ENCODE results near the gene FAM187B. TPM values are rescaled to one million over a fixed set of nuclear protein-coding genes. Genes with fewer than 3 reads are reported as not detected.
A peak's percentile ranks its signal among the peaks of the same experiment; 100 is the strongest.

The FAM187B gene
- total RNA-seq, 1 experiment from 2014 or later: not detected

DNA sequence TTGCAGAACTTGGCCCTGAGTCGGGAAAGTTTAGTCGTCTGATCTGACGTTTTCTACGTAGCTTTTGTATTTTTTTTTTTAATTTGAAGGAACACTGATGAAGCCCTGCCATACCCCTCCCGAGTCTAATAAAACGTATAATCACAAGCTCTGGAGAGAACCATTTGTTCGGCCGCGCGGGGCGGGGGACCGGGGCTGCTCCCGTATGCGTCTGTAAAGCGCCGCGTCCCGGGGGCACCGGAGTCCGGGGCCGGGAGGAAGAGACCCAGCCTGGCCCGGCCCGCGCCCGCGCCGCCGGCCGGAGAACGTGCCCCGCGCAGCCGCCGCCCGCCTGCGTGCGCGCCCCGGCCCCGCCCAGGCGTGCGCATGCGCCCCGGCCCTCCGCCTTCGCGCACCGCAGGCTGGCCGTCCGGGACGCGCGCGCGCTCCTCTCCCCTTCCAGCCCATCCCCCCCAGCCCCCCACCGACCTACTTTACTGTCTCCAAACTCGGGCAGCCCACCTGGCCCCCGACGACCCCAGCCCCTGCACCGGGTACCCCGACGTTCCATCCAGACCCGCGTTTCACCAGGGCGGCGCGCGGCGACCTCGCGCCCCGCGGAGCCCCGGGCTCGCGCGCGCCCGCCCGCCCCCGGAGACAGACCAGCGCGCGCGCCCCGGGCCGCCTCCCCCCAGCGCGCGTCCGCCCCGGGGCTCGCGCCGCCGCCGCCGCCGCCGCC, 39.4 kb upstream of the FAM187B start:
- Mint-ChIP-seq H3K4me3 (peak overlapping the region; percentile 84 to 90), H3K27ac (peak overlapping the region; percentile 88 to 98 (median 96); a peak in 5 of 7 replicates), H3K36me3 (ENCODE audit: insufficient read depth in 1 of 3, low read depth in 3 of 3) (peaks cover 24 to 63% (median 61%) of the 10 kb centered on the region in 3 experiments), H3K27me3 (ENCODE audit: low read depth) (no peaks in the 10 kb centered on the region), H3K4me1 (peaks cover 11 to 15% of the 10 kb centered on the region in 2 experiments), H3K9me3 (no peaks in the 10 kb centered on the region)
- peaks cover 5% of the 10 kb centered on the region for H3K23me2 ChIP-seq (ENCODE audit: insufficient read length, low read depth, low read length, poor library complexity, severe bottlenecking)
- H2BK5ac ChIP-seq (ENCODE audit: insufficient read length, low read length): no peak overlapping the region
- no peak overlapping the region for H2AK5ac ChIP-seq (ENCODE audit: insufficient read length, low read length)
- no peaks in the 10 kb centered on the region for H3K79me1 ChIP-seq (ENCODE audit: insufficient read depth, low read depth, low read length, poor library complexity, severe bottlenecking)
- no peak overlapping the region for H2AFZ ChIP-seq (ENCODE audit: low read length)
- H3K79me2 ChIP-seq (ENCODE audit: insufficient read depth, low read length): no peaks in the 10 kb centered on the region
- no peak overlapping the region for H3T11ph ChIP-seq (ENCODE audit: low read length)
- no peak overlapping the region for H2BK20ac ChIP-seq (ENCODE audit: low read depth, low read length, poor library complexity, severe bottlenecking)
- no peak overlapping the region for H4K91ac ChIP-seq (ENCODE audit: insufficient read length, low read depth, low read length)
- WGBS (ENCODE audit: extremely low coverage, insufficient read length, low lambda C conversion rate): no CpG with 5 or more reads among the region's 100 CpGs
- H4K8ac ChIP-seq (replicated peaks; ENCODE audit: insufficient read length, low read depth, low read length): no peak overlapping the region
- no peak overlapping the region for H2BK15ac ChIP-seq (ENCODE audit: low read depth, low read length)
- H3K9ac ChIP-seq (ENCODE audit: extremely low read depth, insufficient read length, low read length): peak overlapping the region; percentile 28
- no peak overlapping the region for H3K23ac ChIP-seq (ENCODE audit: insufficient read length, low read depth, low read length)
- H2BK120ac ChIP-seq (ENCODE audit: low read depth, low read length, poor library complexity, severe bottlenecking): no peak overlapping the region
- no peaks in the 10 kb centered on the region for H4K20me1 ChIP-seq (ENCODE audit: control insufficient read depth, insufficient read depth, insufficient read length)
- peak overlapping the region; percentile 80; the same call in 1 of the 2 replicates for H3K14ac ChIP-seq (ENCODE audit: insufficient read depth, low read length)
- no peak overlapping the region for H3K56ac ChIP-seq (ENCODE audit: insufficient read length, low read depth, low read length)
- H3K4ac ChIP-seq (ENCODE audit: low read depth, low read length): no peak overlapping the region
- H3K4me1 ChIP-seq (ENCODE audit: insufficient read depth, low read length): no peaks in the 10 kb centered on the region
- H4K5ac ChIP-seq (ENCODE audit: insufficient read length, low read depth, low read length): no peak overlapping the region
- H2BK12ac ChIP-seq (ENCODE audit: insufficient read length, low read depth, low read length): no peak overlapping the region
- H3K27me3 ChIP-seq (ENCODE audit: insufficient read depth, low read length): no peaks in the 10 kb centered on the region
- H3K4me2 ChIP-seq (ENCODE audit: insufficient read depth, insufficient read length, low read length): peak overlapping the region; percentile 30
- no peaks in the 10 kb centered on the region for H3K9me3 ChIP-seq (ENCODE audit: control insufficient read depth, low read depth, low read length)
- H3K27ac ChIP-seq (ENCODE audit: insufficient read length, low read depth, low read length): no peak overlapping the region
- TF ChIP-seq, protein P1, sequence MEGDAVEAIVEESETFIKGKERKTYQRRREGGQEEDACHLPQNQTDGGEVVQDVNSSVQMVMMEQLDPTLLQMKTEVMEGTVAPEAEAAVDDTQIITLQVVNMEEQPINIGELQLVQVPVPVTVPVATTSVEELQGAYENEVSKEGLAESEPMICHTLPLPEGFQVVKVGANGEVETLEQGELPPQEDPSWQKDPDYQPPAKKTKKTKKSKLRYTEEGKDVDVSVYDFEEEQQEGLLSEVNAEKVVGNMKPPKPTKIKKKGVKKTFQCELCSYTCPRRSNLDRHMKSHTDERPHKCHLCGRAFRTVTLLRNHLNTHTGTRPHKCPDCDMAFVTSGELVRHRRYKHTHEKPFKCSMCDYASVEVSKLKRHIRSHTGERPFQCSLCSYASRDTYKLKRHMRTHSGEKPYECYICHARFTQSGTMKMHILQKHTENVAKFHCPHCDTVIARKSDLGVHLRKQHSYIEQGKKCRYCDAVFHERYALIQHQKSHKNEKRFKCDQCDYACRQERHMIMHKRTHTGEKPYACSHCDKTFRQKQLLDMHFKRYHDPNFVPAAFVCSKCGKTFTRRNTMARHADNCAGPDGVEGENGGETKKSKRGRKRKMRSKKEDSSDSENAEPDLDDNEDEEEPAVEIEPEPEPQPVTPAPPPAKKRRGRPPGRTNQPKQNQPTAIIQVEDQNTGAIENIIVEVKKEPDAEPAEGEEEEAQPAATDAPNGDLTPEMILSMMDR (conservative IDR thresholded peaks at IDR 0.05): no peak
- peak; percentile 61 for DNase-seq
- peak overlapping the region; percentile 28 for H3K18ac ChIP-seq (ENCODE audit: insufficient read length, low read depth, low read length)

Data from H9 (cell line).